Gastroesophageal sphincter (tissue), 3 donors: ENCODE results near the gene UBR3.

Source experiments
- EP300 ChIP-seq: sonication (generic); formaldehyde crosslinking; IDR thresholded peaks from one replicate; pipeline ENCODE4 v1.6.1; 2017; ENCODE audit warnings: antibody characterized with exemption, mild to moderate bottlenecking
- TF ChIP-seq, protein P1 (sequence below), 4 experiments: fragments of 200-600 bp in 2 of 4; fragments of 450-650 bp in 2 of 4; sonication (generic) in 1 of 4; IDR thresholded peaks; one replicate each; pipeline ENCODE4 v1.5.1; 2017 to 2019; ENCODE audit warnings: antibody characterized with exemption in 4 of 4, mild to moderate bottlenecking in 2 of 4, moderate library complexity in 2 of 4

DNA sequence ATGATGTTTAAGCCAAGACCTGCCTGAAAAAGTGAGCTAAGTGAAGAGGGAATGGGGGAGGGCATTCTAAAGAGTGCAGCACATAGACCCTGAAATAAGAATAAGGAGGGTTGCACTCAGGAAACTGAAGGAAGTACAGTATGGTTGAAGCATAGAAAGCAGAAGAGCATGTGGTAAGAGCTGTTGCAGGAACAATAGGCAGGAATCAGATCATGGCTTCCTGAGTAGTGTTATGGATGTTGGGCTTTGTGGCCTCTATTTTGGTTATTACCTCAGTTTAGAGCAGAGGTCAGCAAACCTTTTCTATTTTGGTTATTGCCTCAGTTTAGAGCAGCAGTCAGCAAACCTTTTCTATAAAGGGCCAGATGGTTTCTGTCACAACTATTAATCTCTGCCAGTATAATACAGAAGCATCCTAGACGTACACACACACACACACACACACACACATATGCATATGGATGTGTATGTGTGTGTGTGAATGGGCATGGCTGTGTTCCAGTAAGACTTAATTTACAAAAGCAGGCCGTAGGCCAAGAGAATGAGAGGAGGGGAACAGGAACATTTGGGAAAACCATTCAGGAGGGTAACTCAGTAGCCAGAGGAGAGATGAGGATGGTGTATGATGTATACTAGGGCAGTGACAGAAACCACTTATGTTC lies 259.6 kb downstream of the UBR3 start:
- TF ChIP-seq, protein P1, sequence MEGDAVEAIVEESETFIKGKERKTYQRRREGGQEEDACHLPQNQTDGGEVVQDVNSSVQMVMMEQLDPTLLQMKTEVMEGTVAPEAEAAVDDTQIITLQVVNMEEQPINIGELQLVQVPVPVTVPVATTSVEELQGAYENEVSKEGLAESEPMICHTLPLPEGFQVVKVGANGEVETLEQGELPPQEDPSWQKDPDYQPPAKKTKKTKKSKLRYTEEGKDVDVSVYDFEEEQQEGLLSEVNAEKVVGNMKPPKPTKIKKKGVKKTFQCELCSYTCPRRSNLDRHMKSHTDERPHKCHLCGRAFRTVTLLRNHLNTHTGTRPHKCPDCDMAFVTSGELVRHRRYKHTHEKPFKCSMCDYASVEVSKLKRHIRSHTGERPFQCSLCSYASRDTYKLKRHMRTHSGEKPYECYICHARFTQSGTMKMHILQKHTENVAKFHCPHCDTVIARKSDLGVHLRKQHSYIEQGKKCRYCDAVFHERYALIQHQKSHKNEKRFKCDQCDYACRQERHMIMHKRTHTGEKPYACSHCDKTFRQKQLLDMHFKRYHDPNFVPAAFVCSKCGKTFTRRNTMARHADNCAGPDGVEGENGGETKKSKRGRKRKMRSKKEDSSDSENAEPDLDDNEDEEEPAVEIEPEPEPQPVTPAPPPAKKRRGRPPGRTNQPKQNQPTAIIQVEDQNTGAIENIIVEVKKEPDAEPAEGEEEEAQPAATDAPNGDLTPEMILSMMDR (IDR thresholded peaks at IDR 0.05) = no peak
- TF ChIP-seq EP300 = no peak
